ENCODE measurements around the gene EPHB2. TPM values are rescaled to one million over a fixed set of nuclear protein-coding genes. Genes with fewer than 3 reads are reported as not detected.

EPHB2 gene
- total and polyA plus RNA-seq, 2 of the 13 experiments (the other 11 are each of a cell fraction or from before 2014, with no cell fraction given), result 0.03 to 0.11 TPM

DNA sequence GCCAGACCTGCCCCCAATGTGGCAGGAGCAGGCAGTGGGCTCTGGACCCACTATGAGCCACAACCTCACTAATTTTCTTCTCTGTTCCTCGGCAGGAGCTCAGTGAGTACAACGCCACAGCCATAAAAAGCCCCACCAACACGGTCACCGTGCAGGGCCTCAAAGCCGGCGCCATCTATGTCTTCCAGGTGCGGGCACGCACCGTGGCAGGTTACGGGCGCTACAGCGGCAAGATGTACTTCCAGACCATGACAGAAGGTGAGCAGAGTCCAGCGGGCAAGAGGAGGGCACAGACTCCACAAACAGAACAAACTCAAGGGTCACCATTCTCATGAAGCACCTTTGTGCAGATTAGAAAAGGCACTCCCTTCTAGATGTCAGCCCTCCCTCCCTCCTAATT lies 182.2 kb downstream of the EPHB2 start (continued):
- TF ChIP-seq, protein P1, sequence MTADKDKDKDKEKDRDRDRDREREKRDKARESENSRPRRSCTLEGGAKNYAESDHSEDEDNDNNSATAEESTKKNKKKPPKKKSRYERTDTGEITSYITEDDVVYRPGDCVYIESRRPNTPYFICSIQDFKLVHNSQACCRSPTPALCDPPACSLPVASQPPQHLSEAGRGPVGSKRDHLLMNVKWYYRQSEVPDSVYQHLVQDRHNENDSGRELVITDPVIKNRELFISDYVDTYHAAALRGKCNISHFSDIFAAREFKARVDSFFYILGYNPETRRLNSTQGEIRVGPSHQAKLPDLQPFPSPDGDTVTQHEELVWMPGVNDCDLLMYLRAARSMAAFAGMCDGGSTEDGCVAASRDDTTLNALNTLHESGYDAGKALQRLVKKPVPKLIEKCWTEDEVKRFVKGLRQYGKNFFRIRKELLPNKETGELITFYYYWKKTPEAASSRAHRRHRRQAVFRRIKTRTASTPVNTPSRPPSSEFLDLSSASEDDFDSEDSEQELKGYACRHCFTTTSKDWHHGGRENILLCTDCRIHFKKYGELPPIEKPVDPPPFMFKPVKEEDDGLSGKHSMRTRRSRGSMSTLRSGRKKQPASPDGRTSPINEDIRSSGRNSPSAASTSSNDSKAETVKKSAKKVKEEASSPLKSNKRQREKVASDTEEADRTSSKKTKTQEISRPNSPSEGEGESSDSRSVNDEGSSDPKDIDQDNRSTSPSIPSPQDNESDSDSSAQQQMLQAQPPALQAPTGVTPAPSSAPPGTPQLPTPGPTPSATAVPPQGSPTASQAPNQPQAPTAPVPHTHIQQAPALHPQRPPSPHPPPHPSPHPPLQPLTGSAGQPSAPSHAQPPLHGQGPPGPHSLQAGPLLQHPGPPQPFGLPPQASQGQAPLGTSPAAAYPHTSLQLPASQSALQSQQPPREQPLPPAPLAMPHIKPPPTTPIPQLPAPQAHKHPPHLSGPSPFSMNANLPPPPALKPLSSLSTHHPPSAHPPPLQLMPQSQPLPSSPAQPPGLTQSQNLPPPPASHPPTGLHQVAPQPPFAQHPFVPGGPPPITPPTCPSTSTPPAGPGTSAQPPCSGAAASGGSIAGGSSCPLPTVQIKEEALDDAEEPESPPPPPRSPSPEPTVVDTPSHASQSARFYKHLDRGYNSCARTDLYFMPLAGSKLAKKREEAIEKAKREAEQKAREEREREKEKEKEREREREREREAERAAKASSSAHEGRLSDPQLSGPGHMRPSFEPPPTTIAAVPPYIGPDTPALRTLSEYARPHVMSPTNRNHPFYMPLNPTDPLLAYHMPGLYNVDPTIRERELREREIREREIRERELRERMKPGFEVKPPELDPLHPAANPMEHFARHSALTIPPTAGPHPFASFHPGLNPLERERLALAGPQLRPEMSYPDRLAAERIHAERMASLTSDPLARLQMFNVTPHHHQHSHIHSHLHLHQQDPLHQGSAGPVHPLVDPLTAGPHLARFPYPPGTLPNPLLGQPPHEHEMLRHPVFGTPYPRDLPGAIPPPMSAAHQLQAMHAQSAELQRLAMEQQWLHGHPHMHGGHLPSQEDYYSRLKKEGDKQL (CRISPR knock-in tag; IDR thresholded peaks at IDR 0.05; ENCODE audit: low read depth), result no peak
- TF ChIP-seq ZNF550 (CRISPR knock-in tag; IDR thresholded peaks at IDR 0.05; ENCODE audit: borderline replicate concordance) (no peak), FOXC1 (CRISPR knock-in tag; IDR thresholded peaks at IDR 0.05; ENCODE audit: borderline replicate concordance) (no peak)

DNA sequence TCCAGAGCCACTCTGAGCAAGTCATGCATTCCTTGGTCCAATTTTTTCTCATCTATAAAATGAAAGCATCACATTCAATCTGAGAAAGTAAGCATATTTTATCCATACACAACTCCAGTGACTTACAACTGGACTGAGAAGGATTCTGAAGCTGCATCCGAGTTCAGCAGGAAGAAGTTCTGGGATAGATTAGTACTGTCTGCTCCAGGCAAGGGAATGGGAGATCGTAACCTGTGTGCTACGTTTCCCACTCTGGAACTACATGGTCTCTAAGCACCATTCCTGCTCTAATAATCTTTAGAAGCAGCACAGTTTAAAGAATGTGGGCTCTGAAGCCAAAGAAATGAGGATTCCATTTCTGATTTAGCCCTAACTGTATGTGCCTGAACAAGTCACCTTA lies 182.7 kb downstream of the EPHB2 start:
- no peak overlapping the region for H3K9ac ChIP-seq (ENCODE audit: insufficient read depth, low read depth, low read length)
- H3K27me3 ChIP-seq (ENCODE audit: control insufficient read depth in 1 of 2, insufficient read depth in 2 of 2, low read length in 2 of 2), result peaks cover 0 to 3% of the 10 kb centered on the region in 2 experiments; a peak in 1 of 5 replicates
- 25% methylated on average over 3 of the region's 3 CpGs for WGBS (ENCODE audit: low lambda C conversion rate)
- no TSS peak for BruUV-seq (replicated peaks)
- no peaks in the 10 kb centered on the region for H3K4me1 ChIP-seq (ENCODE audit: insufficient read depth, low read length)
- POLR2A ChIA-PET, result no interaction called here
- CTCF ChIA-PET (ENCODE audit: low intra/inter-chr PET ratio, low total read pairs), result no interaction called here
- no peak overlapping the region for H2AFZ ChIP-seq (ENCODE audit: low read length)
- no peak overlapping the region for H3K27ac ChIP-seq (ENCODE audit: extremely low read length, insufficient read depth, low read length)
- in situ Hi-C loops (cut with HindIII; ENCODE audit: extremely low pct_ligation_motif_present, low pct_unique_long_range_greater_than_20kb) (loop anchor here (25.0 kb wide), 1 partner anchor 181 kb away; the partner anchor contains the start of gene EPHB2), intact Hi-C loops (cut with micrococcal nuclease; ENCODE audit: unreplicated experiment) (no loop called here)
- no peaks in the 10 kb centered on the region for H3K9me3 ChIP-seq (ENCODE audit: low read length)
- ATAC-seq (no peak), FAIRE-seq (no peak), DNase-seq (ENCODE audit: low spot score) (no peak)
- H3K4me3 ChIP-seq (replicated peaks in 1 of 3; ENCODE audit: insufficient read depth in 1 of 3, low read depth in 2 of 3, low read length in 3 of 3), result no peak overlapping the region
- H3K36me3 ChIP-seq (replicated peaks in 1 of 2; ENCODE audit: control insufficient read depth in 1 of 2, insufficient read depth in 2 of 2, low read length in 2 of 2), result no peaks in the 10 kb centered on the region
- no peaks in the 10 kb centered on the region for H3K79me2 ChIP-seq (ENCODE audit: insufficient read depth, low read length)
- no peak overlapping the region for H3K4me2 ChIP-seq (ENCODE audit: low read depth, low read length)
- no peaks in the 10 kb centered on the region for H4K20me1 ChIP-seq (ENCODE audit: insufficient read depth, low read length)
- TF ChIP-seq ZNF10 (CRISPR knock-in tag; IDR thresholded peaks at IDR 0.05; ENCODE audit: borderline replicate concordance, low read depth) (no peak), ZNF441 (CRISPR knock-in tag; IDR thresholded peaks at IDR 0.05; ENCODE audit: borderline replicate concordance) (no peak), ZBTB3 (CRISPR knock-in tag; IDR thresholded peaks at IDR 0.05; ENCODE audit: borderline replicate concordance, low read depth) (no peak), HNF4A (CRISPR knock-in tag; IDR thresholded peaks at IDR 0.05) (no peak), FOXK1 (CRISPR knock-in tag; IDR thresholded peaks at IDR 0.05; ENCODE audit: borderline replicate concordance, low read depth) (no peak), RBM39 (IDR thresholded peaks at IDR 0.05; ENCODE audit: low read depth, low read length, poor library complexity, severe bottlenecking) (no peak), CHD4 (IDR thresholded peaks at IDR 0.05; ENCODE audit: borderline replicate concordance, low read length) (no peak), SAFB2 (CRISPR knock-in tag; IDR thresholded peaks at IDR 0.05; ENCODE audit: borderline replicate concordance, low read depth) (no peak), NFE2L1 (CRISPR knock-in tag; IDR thresholded peaks at IDR 0.05; ENCODE audit: borderline replicate concordance) (no peak), ZNF782 (CRISPR knock-in tag; IDR thresholded peaks at IDR 0.05; ENCODE audit: borderline replicate concordance) (no peak)
- TF ChIP-seq, protein P2, sequence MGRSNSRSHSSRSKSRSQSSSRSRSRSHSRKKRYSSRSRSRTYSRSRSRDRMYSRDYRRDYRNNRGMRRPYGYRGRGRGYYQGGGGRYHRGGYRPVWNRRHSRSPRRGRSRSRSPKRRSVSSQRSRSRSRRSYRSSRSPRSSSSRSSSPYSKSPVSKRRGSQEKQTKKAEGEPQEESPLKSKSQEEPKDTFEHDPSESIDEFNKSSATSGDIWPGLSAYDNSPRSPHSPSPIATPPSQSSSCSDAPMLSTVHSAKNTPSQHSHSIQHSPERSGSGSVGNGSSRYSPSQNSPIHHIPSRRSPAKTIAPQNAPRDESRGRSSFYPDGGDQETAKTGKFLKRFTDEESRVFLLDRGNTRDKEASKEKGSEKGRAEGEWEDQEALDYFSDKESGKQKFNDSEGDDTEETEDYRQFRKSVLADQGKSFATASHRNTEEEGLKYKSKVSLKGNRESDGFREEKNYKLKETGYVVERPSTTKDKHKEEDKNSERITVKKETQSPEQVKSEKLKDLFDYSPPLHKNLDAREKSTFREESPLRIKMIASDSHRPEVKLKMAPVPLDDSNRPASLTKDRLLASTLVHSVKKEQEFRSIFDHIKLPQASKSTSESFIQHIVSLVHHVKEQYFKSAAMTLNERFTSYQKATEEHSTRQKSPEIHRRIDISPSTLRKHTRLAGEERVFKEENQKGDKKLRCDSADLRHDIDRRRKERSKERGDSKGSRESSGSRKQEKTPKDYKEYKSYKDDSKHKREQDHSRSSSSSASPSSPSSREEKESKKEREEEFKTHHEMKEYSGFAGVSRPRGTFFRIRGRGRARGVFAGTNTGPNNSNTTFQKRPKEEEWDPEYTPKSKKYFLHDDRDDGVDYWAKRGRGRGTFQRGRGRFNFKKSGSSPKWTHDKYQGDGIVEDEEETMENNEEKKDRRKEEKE (IDR thresholded peaks at IDR 0.05), result no peak

All from HepG2 (cell line).